Thyroid gland (tissue), 4 donors: Measurements from ENCODE around the gene EGFL8.
"Not testable (repeated sequence)": the region's sequence is repeated elsewhere in the genome, so short reads cannot be mapped to it uniquely, and the experiment has no call there.

Experiments used
- CTCF ChIP-seq, 6 experiments: fragments of 200-600 bp in 3 of 6; fragments of 450-650 bp in 3 of 6; sonication (generic) in 3 of 6; IDR thresholded peaks; one replicate each; pipeline ENCODE4 v1.5.1; 2016 to 2019; ENCODE audit warnings: antibody characterized with exemption in 6 of 6, mild to moderate bottlenecking in 2 of 6, inconsistent platforms in 1 of 6, moderate library complexity in 1 of 6
- POLR2A ChIP-seq, 2 donors: fragments of 450-650 bp; IDR thresholded peaks; one replicate each; pipeline ENCODE4 v1.6.1; 2017; ENCODE audit warnings: antibody characterized with exemption in 2 of 2, mild to moderate bottlenecking in 2 of 2, moderate library complexity in 1 of 2

GRCh38 chr6:32187725-32188380 lies 23.5 kb downstream of the EGFL8 start:
- not testable (repeated sequence) for TF ChIP-seq POLR2A, CTCF (IDR thresholded peaks at IDR 0.05)
